ENCODE measurements around the gene TOR4A. TPM values are rescaled to one million over a fixed set of nuclear protein-coding genes. Genes with fewer than 3 reads are reported as not detected.
A peak's percentile ranks its signal among the peaks of the same experiment; 100 is the strongest.

Gene TOR4A
- total RNA-seq, 6 experiments from 2014 or later, result 58.4 to 76.2 (median 62.2) TPM

GRCh38 chr9:137244486-137245449 is 32.8 kb upstream of the TOR4A start:
- H3K27me3 Mint-ChIP-seq (ENCODE audit: insufficient read depth), result peaks cover 24% of the 10 kb centered on the region
- 0 out of 2 replicates have a peak overlapping the region, but pooled peaks have one; percentile 52 for H3K27ac Mint-ChIP-seq
- peaks cover 11% of the 10 kb centered on the region for H3K9me3 Mint-ChIP-seq
- H3K36me3 Mint-ChIP-seq (ENCODE audit: low read depth), result peaks cover 21% of the 10 kb centered on the region
- peak overlapping the region; percentile 94 for H3K4me3 Mint-ChIP-seq
- H3K4me1 Mint-ChIP-seq (ENCODE audit: low read depth), result peaks cover 24% of the 10 kb centered on the region
- TF ChIP-seq CTCF (IDR thresholded peaks at IDR 0.05), result no peak; the same call in 1 of the 2 replicates
- no peak for DNase-seq

DNA sequence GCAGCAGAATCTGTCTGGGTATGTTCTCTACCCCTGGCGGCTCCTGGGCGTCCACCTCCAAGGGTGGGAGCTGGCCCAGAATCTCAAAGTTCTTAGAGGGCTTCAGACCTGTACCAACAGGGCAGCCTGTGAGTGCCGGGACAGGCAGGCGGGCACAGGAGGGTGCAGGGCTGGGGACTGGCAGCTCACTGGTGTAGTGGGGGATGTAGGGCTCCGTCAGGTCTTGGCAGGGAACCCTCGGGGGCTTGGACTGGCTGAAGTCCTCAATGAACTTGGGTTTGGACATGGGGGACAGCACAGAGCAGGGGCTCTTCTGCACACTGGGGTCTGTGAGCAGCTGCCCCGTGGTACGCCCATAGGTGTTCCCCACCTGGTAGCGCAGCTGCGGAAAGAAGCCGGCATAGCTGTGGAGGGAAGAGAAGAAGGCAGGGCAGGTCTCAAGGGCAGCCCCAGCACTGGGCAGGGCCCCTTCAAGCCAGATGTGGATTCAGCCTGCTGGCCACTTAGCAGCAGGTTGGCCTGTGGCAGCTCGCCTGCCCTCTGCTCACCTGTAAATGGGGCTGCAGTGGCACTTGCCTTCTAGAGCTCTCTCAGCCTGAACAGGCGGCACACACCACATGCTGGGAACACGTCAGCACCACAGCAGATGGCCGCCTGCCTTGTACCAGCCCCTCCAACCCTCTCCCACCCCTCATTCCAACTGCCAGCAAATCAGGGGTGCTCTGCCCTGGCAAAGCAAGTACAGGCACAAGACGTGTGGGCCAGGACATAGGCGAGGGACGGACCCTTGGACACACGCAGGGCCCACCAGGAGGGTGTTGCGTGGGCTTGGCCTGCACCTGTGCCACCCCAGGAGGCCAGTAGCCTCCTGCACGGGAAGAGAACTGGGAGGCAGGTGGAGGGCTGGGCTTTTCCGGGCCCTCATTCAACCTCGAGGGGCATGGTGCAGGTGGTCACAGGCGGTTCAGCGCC is 31.8 kb upstream of the TOR4A start:
- peaks cover 24% of the 10 kb centered on the region for H3K27me3 Mint-ChIP-seq (ENCODE audit: insufficient read depth)
- peaks cover 11% of the 10 kb centered on the region for H3K9me3 Mint-ChIP-seq
- H3K27ac Mint-ChIP-seq, result no peak overlapping the region; the same call in 1 of the 2 replicates
- H3K4me1 Mint-ChIP-seq (ENCODE audit: low read depth), result peaks cover 24% of the 10 kb centered on the region
- no peak overlapping the region for H3K4me3 Mint-ChIP-seq
- no peak for DNase-seq
- peaks cover 21% of the 10 kb centered on the region for H3K36me3 Mint-ChIP-seq (ENCODE audit: low read depth)
- no peak for TF ChIP-seq CTCF (IDR thresholded peaks at IDR 0.05)

GRCh38 chr9:137247135-137247915 is 30.2 kb upstream of the TOR4A start:
- H3K27ac Mint-ChIP-seq, result no peak overlapping the region
- DNase-seq, result no peak
- H3K36me3 Mint-ChIP-seq (ENCODE audit: low read depth), result peaks cover 16% of the 10 kb centered on the region
- H3K27me3 Mint-ChIP-seq (ENCODE audit: insufficient read depth), result peaks cover 15% of the 10 kb centered on the region
- TF ChIP-seq CTCF (IDR thresholded peaks at IDR 0.05), result no peak
- peaks cover 1% of the 10 kb centered on the region; the same call in 1 of the 2 replicates for H3K9me3 Mint-ChIP-seq
- H3K4me3 Mint-ChIP-seq, result no peak overlapping the region
- peaks cover 21% of the 10 kb centered on the region for H3K4me1 Mint-ChIP-seq (ENCODE audit: low read depth)

GRCh38 chr9:137247916-137248175 is 29.7 kb upstream of the TOR4A start:
- H3K36me3 Mint-ChIP-seq (ENCODE audit: low read depth), result peaks cover 11% of the 10 kb centered on the region
- peaks cover 10% of the 10 kb centered on the region for H3K27me3 Mint-ChIP-seq (ENCODE audit: insufficient read depth)

More at GRCh38 chr9:137247916-137248175, 29.7 kb upstream of the TOR4A start:
- no peak for DNase-seq
- H3K4me1 Mint-ChIP-seq (ENCODE audit: low read depth), result peaks cover 15% of the 10 kb centered on the region
- TF ChIP-seq CTCF (IDR thresholded peaks at IDR 0.05), result no peak
- no peak overlapping the region for H3K4me3 Mint-ChIP-seq
- no peak overlapping the region for H3K27ac Mint-ChIP-seq
- no peaks in the 10 kb centered on the region for H3K9me3 Mint-ChIP-seq
